ENCODE results near the gene SF3B3.

Gene SF3B3

GRCh38 chr16:70597135-70597835 lies 73.7 kb downstream of the SF3B3 start:
- DNase-seq (ENCODE audit: low read depth): no peak
- no peak for TF ChIP-seq CTCF (IDR thresholded peaks at IDR 0.05; ENCODE audit: low read depth, low read length, missing control alignments)
- H3K4me3 ChIP-seq (ENCODE audit: low read depth, low read length): no peak overlapping the region

- no peak for TF ChIP-seq CTCF (IDR thresholded peaks at IDR 0.05; ENCODE audit: low read depth, low read length, missing control alignments)
- no peak for DNase-seq (ENCODE audit: low read depth)
- no peak overlapping the region for H3K4me3 ChIP-seq (ENCODE audit: low read depth, low read length)
Measured at GRCh38 chr16:70598937-70599503, 75.4 kb downstream of the SF3B3 start.

GRCh38 chr16:70600730-70601129 lies 77.1 kb downstream of the SF3B3 start:
- TF ChIP-seq CTCF (IDR thresholded peaks at IDR 0.05; ENCODE audit: low read depth, low read length, missing control alignments): no peak
- no peak overlapping the region for H3K4me3 ChIP-seq (ENCODE audit: low read depth, low read length)
- no peak for DNase-seq (ENCODE audit: low read depth)

GRCh38 chr16:70601576-70602575 lies 78.3 kb downstream of the SF3B3 start:
- no peak for TF ChIP-seq CTCF (IDR thresholded peaks at IDR 0.05; ENCODE audit: low read depth, low read length, missing control alignments)
- DNase-seq (ENCODE audit: low read depth): no peak
- no peak overlapping the region for H3K4me3 ChIP-seq (ENCODE audit: low read depth, low read length)

- no peak for TF ChIP-seq CTCF (IDR thresholded peaks at IDR 0.05; ENCODE audit: low read depth, low read length, missing control alignments)
- no peak overlapping the region for H3K4me3 ChIP-seq (ENCODE audit: low read depth, low read length)
- no peak for DNase-seq (ENCODE audit: low read depth)
Measured at GRCh38 chr16:70602831-70603230, 79.2 kb downstream of the SF3B3 start.

- no peak for DNase-seq (ENCODE audit: low read depth)
- no peak overlapping the region for H3K4me3 ChIP-seq (ENCODE audit: low read depth, low read length)
- TF ChIP-seq CTCF (IDR thresholded peaks at IDR 0.05; ENCODE audit: low read depth, low read length, missing control alignments): no peak
Measured at GRCh38 chr16:70604407-70605282, 81.0 kb downstream of the SF3B3 start.
